ENCODE data around the gene B3GALT6. TPM values are rescaled to one million over a fixed set of nuclear protein-coding genes. Genes with fewer than 3 reads are reported as not detected.

Gene B3GALT6
- total RNA-seq (19.3 and 19.5 TPM in 2 replicates), polyA plus RNA-seq (15.7 and 17.9 TPM in 2 replicates), polyA minus RNA-seq (ENCODE audit: low replicate concordance) (6.5 and 12.0 TPM in 2 replicates)
- 20.9 and 21.0 TPM in 2 replicates for polyA plus RNA-seq (2012)

DNA sequence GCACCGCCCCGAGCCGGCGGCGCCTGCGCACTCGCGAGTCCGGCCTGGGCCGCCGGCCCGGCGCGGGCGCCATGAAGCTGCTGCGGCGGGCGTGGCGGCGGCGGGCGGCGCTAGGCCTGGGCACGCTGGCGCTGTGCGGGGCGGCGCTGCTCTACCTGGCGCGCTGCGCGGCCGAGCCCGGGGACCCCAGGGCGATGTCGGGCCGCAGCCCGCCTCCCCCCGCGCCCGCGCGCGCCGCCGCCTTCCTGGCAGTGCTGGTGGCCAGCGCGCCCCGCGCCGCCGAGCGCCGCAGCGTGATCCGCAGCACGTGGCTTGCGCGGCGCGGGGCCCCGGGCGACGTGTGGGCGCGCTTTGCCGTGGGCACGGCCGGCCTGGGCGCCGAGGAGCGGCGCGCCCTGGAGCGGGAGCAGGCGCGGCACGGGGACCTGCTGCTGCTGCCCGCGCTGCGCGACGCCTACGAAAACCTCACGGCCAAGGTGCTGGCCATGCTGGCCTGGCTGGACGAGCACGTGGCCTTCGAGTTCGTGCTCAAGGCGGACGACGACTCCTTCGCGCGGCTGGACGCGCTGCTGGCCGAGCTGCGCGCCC, at the start of gene B3GALT6:
Gene B3GALT6, plus strand, starts transcription at position 30 of the 588 bp plus-strand sequence. Its CDS starts 42 bp downstream, at position 72.
- TF ChIP-seq EZH2 (IDR thresholded peaks at IDR 0.05; ENCODE audit: low read length, missing control alignments), result no peak
- no peak for TF ChIP-seq CTCF (conservative IDR thresholded peaks at IDR 0.05 in 1 of 2, IDR thresholded peaks at IDR 0.05 in 1 of 2; ENCODE audit: low read depth in 1 of 2, low read length in 2 of 2)
- DNase-seq (ENCODE audit: low read depth in 2 of 2), result peak in 1 of 2 donors; percentile 27
- peaks cover 56% of the 10 kb centered on the region for H3K79me2 ChIP-seq (ENCODE audit: control insufficient read depth, insufficient read depth, low read length)

DNA sequence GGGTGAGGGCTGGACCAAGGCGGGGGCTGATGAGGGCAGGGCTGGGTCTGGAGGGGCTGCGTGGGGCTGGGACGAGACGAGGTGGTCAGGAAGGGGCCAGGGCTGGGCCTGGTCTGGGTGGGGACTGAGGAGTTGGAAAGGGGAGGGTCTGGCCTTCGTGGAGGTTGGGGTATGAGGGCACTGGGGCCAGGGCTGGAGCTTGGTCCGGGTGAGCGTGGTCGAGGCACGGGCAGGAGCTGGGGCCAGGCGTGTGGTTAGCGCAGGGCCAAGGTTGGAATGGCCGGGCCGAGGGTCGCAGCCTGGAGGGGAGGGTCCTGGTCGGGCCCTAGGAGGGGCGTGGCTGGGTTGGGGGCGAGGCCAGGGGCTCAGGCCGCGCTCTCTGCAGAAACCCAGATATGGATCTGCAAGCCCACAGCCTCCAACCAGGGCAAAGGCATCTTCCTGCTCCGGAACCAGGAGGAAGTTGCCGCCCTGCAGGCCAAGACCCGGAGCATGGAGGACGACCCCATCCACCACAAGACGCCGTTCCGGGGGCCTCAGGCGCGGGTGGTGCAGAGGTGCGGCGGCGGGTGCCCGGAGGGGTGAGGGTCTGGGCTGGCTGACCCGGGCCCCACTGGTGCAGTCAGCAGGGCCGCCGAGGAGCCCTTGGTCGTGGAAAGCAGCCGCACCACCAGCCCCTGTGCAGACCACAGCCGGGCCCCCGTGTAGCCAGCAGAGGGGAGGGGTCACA, 49.4 kb upstream of the B3GALT6 start:
- Histone ChIP-seq H3K27ac (ENCODE audit: insufficient read depth, low read length) (no peak overlapping the region), H3K9ac (ENCODE audit: insufficient read depth, low read length) (no peak overlapping the region), H2AFZ (ENCODE audit: low read length) (no peak overlapping the region), H4K20me1 (ENCODE audit: control insufficient read depth, extremely low read depth, insufficient read depth, low read length) (no peaks in the 10 kb centered on the region), H3K9me3 (ENCODE audit: control insufficient read depth, insufficient read depth, low read depth, low read length) (no peaks in the 10 kb centered on the region), H3K4me2 (ENCODE audit: extremely low read depth, insufficient read depth, low read length) (no peak overlapping the region), H3K79me2 (ENCODE audit: control insufficient read depth, insufficient read depth, low read length) (no peaks in the 10 kb centered on the region), H3K36me3 (ENCODE audit: control insufficient read depth, insufficient read depth, low read length) (no peaks in the 10 kb centered on the region), H3K4me1 (ENCODE audit: control insufficient read depth, extremely low read depth, insufficient read depth, low read length) (no peaks in the 10 kb centered on the region), H3K27me3 (ENCODE audit: control insufficient read depth, insufficient read depth, low read length) (peaks cover 3% of the 10 kb centered on the region), H3K4me3 (replicated peaks in 1 of 4; ENCODE audit: control extremely low read depth in 1 of 4, insufficient read depth in 1 of 4, low read depth in 3 of 4, low read length in 4 of 4) (no peak overlapping the region)
- no peak for DNase-seq (ENCODE audit: low read depth in 2 of 2)
- TF ChIP-seq CTCF (conservative IDR thresholded peaks at IDR 0.05 in 1 of 2, IDR thresholded peaks at IDR 0.05 in 1 of 2; ENCODE audit: low read depth in 1 of 2, low read length in 2 of 2) (no peak), EZH2 (IDR thresholded peaks at IDR 0.05; ENCODE audit: low read length, missing control alignments) (no peak)

More for the DNA sequence above, at the start of gene B3GALT6:
- Histone ChIP-seq H3K9ac (ENCODE audit: insufficient read depth, low read length) (peak within 1 kb of the TSS; percentile 96), H4K20me1 (ENCODE audit: control insufficient read depth, extremely low read depth, insufficient read depth, low read length) (no peaks in the 10 kb centered on the region), H3K36me3 (ENCODE audit: control insufficient read depth, insufficient read depth, low read length) (peaks cover 22% of the 10 kb centered on the region), H3K27ac (ENCODE audit: insufficient read depth, low read length) (peak within 1 kb of the TSS; percentile 91), H3K4me2 (ENCODE audit: extremely low read depth, insufficient read depth, low read length) (peak within 1 kb of the TSS; percentile 88), H2AFZ (ENCODE audit: low read length) (peak within 1 kb of the TSS; percentile 33), H3K9me3 (ENCODE audit: control insufficient read depth, insufficient read depth, low read depth, low read length) (no peaks in the 10 kb centered on the region), H3K27me3 (ENCODE audit: control insufficient read depth, insufficient read depth, low read length) (no peaks in the 10 kb centered on the region), H3K4me3 (replicated peaks in 1 of 4; ENCODE audit: control extremely low read depth in 1 of 4, insufficient read depth in 1 of 4, low read depth in 3 of 4, low read length in 4 of 4) (peak within 1 kb of the TSS; percentile 67 to 86 (median 78)), H3K4me1 (ENCODE audit: control insufficient read depth, extremely low read depth, insufficient read depth, low read length) (peaks cover 10% of the 10 kb centered on the region)

DNA sequence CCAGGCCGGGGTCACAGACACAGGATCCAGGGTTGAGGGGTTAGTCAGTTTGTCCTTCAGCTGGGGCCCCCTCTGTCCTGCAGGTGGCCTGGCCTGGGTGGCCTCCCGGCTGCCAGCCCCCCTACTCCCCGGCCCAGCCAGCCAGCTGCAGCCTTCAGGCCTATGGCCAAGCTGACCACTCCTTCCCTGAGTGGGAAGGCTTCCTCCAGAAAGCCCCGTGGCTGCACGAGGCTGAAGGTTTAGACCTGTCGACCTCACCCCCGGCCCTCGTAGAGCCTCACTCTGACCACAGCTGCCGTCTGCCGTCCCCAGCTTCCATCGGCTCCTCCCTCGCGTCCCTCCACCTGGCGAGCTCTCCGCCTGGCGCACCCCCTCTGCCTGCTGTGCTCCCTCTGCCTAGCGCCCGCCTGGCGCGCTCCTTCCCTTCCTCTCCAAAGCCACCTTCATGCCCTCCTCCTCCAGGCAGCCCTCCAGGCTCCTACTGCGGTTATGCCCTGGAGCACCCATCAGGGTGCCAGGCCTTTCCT, 48.8 kb upstream of the B3GALT6 start:
- no peaks in the 10 kb centered on the region for H3K79me2 ChIP-seq (ENCODE audit: control insufficient read depth, insufficient read depth, low read length)
- no peaks in the 10 kb centered on the region for H4K20me1 ChIP-seq (ENCODE audit: control insufficient read depth, extremely low read depth, insufficient read depth, low read length)
- no peak overlapping the region for H3K4me3 ChIP-seq (replicated peaks in 1 of 4; ENCODE audit: control extremely low read depth in 1 of 4, insufficient read depth in 1 of 4, low read depth in 3 of 4, low read length in 4 of 4)
- H3K4me1 ChIP-seq (ENCODE audit: control insufficient read depth, extremely low read depth, insufficient read depth, low read length), result no peaks in the 10 kb centered on the region
- H3K4me2 ChIP-seq (ENCODE audit: extremely low read depth, insufficient read depth, low read length), result no peak overlapping the region
- DNase-seq (ENCODE audit: low read depth in 2 of 2), result no peak
- H3K27me3 ChIP-seq (ENCODE audit: control insufficient read depth, insufficient read depth, low read length), result peaks cover 3% of the 10 kb centered on the region
- no peaks in the 10 kb centered on the region for H3K36me3 ChIP-seq (ENCODE audit: control insufficient read depth, insufficient read depth, low read length)
- H3K9me3 ChIP-seq (ENCODE audit: control insufficient read depth, insufficient read depth, low read depth, low read length), result no peaks in the 10 kb centered on the region
- no peak for TF ChIP-seq CTCF (conservative IDR thresholded peaks at IDR 0.05 in 1 of 2, IDR thresholded peaks at IDR 0.05 in 1 of 2; ENCODE audit: low read depth in 1 of 2, low read length in 2 of 2)
- no peak for TF ChIP-seq EZH2 (IDR thresholded peaks at IDR 0.05; ENCODE audit: low read length, missing control alignments)
- no peak overlapping the region for H2AFZ ChIP-seq (ENCODE audit: low read length)
- H3K27ac ChIP-seq (ENCODE audit: insufficient read depth, low read length), result no peak overlapping the region
- no peak overlapping the region for H3K9ac ChIP-seq (ENCODE audit: insufficient read depth, low read length)

Measured in fibroblast of lung (primary cell).